Stimulated activated CD4-positive, alpha-beta T cell treated with anti-CD3 and anti-CD28 coated beads, Interleukin-15, amount 100 ng/mL, for 48 hours (primary cell): ENCODE results near the gene KRT25.
A peak's percentile ranks its signal among the peaks of the same experiment; 100 is the strongest.

Experiments
- DNase-seq, 2 donors: peaks; one replicate each; pipeline ENCODE4 v3.0.0-alpha.2; 2020; ENCODE audit warnings: low read depth in 2 of 2

The KRT25 gene

GRCh38 chr17:40755231-40755630 is at the start of gene KRT25:
KRT25 (minus strand) TSS chr17:40755331; CDS start chr17:40755271, 60 bp downstream.
- no peak for DNase-seq

- peak; percentile 48 to 76 for DNase-seq
Observed at GRCh38 chr17:40803617-40804082, 48.5 kb upstream of the KRT25 start.

DNA sequence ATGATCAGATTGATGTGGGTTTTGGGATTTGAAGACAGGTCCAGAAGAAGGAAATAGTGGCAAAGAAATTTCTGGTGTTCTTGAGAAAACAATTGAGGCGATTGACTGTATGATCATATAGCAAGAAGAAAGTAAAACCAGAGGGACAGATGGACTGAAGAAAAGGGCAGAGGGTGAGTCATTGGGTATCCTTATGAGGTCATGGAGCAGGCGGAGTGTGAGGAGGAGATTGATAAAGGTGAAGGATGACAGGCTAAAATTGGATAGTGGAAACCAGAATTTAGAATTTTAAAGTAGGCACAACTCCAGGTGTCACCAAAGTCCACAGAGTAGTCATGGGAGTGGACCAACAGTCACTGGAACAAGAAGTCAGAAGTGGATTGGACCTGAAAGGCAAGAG is 46.0 kb upstream of the KRT25 start:
- DNase-seq = no peak

- no peak for DNase-seq
Observed at GRCh38 chr17:40800381-40800780, 45.2 kb upstream of the KRT25 start.

- no peak for DNase-seq
Observed at GRCh38 chr17:40799859-40800258, 44.7 kb upstream of the KRT25 start, which contains the start of gene KRT28. KRT28 (minus strand) TSS chr17:40799959; CDS start chr17:40799893, 66 bp downstream.

DNA sequence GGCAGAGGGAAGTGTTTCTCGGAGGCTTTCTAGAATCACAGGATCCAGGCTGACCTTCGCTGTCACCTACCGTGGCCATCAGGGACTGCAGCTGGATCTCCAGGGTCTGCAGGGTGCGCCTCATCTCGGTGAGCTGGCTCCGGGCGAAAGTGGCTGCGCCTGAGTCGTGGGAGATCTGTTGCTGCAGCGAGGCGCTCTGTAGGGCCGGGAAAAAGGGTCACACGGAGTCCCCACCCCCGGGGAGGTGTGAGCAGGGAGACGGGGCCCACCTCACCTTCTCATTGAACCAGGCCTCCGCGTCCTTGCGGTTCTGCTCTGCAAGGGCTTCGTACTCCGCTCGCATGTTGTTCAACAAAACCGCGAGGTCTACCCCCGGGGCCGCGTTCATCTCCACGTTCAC is 41.7 kb upstream of the KRT25 start:
- no peak for DNase-seq

DNA sequence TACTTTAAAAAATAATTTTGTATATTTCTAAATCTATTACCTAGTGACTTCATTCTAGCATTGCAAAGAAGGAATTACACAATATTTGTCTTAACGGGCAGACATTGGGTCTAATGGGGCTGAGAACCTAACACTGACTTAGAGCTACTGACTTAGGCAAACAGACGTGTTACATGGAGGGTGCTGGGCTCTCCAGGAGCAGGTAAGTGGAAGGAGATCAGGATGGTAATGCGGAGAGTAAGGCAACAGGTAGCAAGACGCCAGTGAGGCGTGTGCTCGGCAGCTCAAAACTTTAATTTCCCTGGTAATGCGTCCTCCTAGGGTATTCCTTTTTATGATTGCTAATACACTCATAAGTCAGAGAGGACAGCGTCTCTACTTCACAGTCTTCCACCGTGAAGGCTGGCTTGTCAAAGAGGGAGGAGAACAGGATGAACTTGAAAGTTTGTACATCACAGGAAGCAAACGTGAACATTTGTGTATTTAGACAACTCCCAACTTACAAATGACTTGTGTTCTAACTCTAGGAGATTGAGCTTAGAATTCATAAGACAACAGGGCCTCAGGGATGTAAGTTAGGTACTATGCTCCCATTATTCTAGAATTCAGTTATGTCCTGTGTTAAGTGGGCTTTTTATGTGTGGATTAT is 40.0 kb upstream of the KRT25 start:
- DNase-seq = no peak

GRCh38 chr17:40794466-40794865 is 39.3 kb upstream of the KRT25 start:
- no peak for DNase-seq

- no peak for DNase-seq
Observed at GRCh38 chr17:40793832-40794231, 38.7 kb upstream of the KRT25 start.

DNA sequence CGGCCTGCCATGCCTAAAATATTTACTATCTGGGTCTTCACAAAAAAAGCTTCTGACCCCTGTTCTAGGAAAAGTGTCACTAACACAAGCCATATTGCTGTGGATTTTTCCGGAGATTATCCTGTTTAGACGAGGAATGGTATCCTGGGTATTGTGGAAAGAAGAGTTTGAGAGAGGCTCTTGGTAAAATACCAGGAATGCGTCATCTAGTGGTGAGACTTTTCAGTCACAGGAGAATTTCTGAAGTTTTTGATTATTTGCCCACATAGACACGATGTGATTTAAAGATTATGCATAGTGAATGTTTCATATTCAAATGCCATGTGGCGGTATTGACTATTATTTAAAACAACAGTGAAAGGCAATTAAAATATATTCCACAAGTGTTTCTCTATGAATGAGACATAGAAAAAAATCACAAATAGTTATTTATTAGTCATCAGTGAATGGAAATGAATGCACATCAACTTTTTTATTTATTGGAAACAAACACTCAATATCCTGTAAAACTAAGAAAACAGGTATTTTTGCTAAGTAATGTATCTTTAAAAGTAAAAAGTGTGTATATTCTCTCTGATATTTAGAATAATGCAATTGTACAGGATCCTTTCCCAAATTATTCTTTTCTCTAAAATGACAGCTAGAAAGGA is 36.8 kb upstream of the KRT25 start:
- no peak for DNase-seq

DNA sequence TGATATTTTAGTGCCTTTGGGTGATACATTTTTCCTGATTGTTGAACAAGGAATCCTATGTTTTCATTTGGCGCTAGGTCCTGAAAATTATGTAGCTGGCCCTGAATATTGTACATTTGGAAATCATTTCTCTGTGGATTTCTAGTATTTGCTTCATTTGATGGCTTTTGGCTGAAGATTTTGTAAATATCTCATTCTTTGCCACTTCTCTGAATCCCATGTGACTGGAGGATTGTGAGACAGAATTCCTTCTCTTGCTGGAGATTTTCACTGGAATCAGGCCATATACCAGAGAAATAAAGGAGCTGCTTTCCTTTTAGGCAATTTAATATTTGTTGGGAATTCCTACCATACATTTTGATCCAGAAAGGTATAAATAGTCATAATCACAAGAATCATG is 36.0 kb upstream of the KRT25 start:
- no peak for DNase-seq

- no peak for DNase-seq
Observed at GRCh38 chr17:40782450-40782849, 27.3 kb upstream of the KRT25 start, which contains the start of gene KRT27. KRT27 (minus strand) TSS chr17:40782550; CDS start chr17:40782493, 57 bp downstream.

DNA sequence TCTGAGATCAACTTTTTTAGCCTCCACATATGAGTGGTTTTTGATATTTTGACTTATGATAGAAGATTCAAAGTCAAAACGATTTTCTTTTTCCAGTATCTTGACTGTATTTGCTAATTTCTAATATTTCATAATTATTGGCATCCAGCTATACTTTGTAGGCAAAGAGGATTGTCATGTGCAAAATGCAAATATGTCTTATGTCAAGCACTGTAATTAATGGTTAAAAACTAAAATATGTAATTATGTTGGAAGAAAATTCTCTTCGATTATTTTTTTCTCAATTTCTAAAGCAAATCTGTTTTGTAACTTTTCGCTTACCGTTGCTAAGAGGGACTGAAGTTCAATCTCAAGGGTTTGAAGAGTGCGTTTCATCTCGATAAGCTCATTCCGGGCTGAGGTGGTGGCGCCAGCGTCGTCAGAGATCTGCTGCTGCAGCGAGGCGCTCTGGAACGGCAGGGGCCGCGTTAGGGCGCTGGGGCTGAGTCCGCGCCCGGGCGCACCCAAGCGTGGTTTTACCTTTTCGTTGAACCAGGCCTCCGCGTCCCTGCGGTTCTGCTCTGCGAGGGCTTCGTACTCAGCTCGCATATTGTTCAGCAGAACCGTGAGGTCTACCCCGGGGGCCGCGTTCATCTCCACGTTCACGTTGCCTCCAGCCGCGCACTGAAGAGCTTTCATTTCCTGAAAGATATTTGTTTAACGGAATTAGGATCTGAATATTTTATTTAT is 24.2 kb upstream of the KRT25 start:
- DNase-seq = peak in 1 of 2 donors; percentile 4

- no peak for DNase-seq
Observed at GRCh38 chr17:40778461-40778860, 23.3 kb upstream of the KRT25 start.

DNA sequence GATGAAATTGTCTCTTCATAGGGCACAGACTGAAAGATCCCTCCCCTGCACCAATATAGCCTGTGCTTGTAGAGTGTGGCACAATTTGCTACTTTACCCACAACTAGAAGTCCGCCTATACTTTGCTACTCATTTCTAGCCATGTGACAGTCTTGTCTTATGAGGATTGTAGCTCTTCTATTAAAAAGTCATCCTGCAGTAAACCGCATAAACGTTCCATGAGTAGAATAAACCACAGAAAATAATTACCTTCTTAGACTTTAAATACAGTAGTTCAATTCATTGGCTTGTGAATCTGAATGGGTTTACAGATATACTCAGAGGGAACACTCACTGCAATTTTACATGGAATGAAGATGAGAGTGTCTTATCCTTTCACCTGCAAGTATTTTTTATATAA is 22.8 kb upstream of the KRT25 start:
- DNase-seq = no peak

- DNase-seq = no peak
Observed at GRCh38 chr17:40777459-40777858, 22.3 kb upstream of the KRT25 start.

GRCh38 chr17:40775945-40776344 is 20.8 kb upstream of the KRT25 start:
- no peak for DNase-seq

DNA sequence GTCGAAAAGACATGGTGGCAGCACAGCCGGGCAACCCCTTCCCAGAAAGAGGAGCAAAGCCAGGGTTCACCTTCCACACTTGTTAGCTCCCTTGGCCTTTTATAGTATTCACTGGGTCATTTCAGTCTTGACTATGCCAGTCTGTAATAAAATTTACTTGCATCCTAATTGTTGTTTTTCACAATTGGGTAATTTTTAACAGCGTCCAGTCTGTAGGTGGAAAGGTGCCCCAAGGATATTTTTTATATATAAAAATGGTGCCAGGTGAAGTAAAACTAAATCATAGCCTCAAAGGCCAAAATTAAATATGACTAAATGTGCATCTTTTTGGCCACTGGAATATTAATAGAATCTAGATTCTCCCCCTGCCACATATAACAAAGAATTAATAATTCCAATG is 17.0 kb upstream of the KRT25 start, which contains the start of gene KRT26:
KRT26 (minus strand) TSS at position 101 of the 400 bp plus-strand sequence; CDS start at position 13, 88 bp downstream.
- DNase-seq = no peak

- no peak for DNase-seq
Observed at GRCh38 chr17:40765657-40766056, 10.5 kb upstream of the KRT25 start.

- no peak for DNase-seq
Observed at GRCh38 chr17:40763752-40764151, 8.6 kb upstream of the KRT25 start.

GRCh38 chr17:40760105-40761016 is 5.2 kb upstream of the KRT25 start:
- no peak for DNase-seq
